ENCODE results near the gene CEBPZ.
"Not testable (repeated sequence)": the region's sequence is repeated elsewhere in the genome, so short reads cannot be mapped to it uniquely, and the experiment has no call there.

Gene CEBPZ, protein sequence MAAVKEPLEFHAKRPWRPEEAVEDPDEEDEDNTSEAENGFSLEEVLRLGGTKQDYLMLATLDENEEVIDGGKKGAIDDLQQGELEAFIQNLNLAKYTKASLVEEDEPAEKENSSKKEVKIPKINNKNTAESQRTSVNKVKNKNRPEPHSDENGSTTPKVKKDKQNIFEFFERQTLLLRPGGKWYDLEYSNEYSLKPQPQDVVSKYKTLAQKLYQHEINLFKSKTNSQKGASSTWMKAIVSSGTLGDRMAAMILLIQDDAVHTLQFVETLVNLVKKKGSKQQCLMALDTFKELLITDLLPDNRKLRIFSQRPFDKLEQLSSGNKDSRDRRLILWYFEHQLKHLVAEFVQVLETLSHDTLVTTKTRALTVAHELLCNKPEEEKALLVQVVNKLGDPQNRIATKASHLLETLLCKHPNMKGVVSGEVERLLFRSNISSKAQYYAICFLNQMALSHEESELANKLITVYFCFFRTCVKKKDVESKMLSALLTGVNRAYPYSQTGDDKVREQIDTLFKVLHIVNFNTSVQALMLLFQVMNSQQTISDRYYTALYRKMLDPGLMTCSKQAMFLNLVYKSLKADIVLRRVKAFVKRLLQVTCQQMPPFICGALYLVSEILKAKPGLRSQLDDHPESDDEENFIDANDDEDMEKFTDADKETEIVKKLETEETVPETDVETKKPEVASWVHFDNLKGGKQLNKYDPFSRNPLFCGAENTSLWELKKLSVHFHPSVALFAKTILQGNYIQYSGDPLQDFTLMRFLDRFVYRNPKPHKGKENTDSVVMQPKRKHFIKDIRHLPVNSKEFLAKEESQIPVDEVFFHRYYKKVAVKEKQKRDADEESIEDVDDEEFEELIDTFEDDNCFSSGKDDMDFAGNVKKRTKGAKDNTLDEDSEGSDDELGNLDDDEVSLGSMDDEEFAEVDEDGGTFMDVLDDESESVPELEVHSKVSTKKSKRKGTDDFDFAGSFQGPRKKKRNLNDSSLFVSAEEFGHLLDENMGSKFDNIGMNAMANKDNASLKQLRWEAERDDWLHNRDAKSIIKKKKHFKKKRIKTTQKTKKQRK

DNA sequence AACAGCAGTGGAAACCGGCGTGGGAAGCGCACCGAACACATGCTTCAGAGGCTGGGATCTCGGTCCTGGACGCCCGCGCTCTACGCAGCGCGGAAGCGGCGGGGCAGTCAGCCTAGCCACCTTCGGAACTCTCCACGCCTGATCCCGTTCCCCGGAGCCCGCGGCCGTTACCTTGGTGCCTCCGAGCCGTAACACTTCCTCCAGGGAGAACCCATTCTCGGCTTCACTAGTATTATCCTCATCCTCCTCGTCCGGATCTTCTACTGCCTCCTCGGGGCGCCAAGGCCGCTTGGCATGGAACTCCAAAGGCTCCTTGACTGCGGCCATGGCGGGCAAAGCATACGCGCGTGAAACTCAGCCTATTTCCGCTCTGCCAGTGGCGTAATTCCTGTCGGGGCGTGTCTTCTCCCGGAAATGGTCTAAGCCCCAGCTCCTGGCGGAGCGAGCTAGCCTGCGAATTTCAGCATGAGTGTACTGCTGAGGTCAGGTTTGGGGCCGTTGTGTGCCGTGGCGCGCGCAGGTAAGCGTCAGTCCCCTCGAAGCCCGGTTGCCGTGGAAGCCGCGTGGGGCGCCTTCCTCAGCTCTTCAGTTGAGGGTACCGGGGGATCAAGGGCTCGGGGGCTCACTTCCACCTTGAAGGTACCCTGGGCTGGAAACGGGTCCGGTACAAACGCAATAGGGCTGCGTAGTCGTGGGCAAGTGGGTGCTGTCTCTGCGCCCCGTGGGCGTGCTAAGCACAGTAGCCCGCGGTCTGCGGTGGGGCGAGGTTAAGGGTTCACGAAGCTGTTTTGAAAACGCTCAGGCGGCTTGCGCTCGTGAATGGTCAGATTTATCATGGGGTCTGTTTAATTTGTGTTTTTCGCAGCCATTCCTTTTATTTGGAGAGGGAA, at the start of gene CEBPZ, which contains the start of gene NDUFAF7:
Gene CEBPZ, minus strand, starts transcription at position 356 of the 890 bp plus-strand sequence. Its CDS starts 29 bp downstream, at position 327.
Gene NDUFAF7, plus strand, starts transcription at position 418 of the 890 bp plus-strand sequence. Its CDS starts 48 bp downstream, at position 466.
- peak; percentile 85 for DNase-seq

DNA sequence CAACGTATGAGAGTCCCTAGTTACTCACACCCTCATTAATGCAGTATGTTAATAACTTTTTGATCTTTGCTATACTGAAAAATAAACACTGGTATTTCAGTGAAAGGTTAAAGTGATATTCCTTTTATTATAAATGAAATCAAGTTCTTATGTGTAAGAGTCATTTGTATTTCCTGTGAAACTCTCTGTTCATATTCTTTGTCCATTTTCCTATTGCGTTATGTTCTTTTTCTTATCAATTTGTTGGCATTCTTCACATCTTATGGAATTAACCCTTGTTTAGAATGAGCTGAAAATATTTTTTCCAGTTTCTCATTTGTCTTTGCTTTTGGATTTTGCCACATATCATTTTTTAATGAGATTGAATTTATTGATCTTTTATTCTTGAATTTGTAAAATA, 44.9 kb upstream of the CEBPZ start:
- DNase-seq = no peak

DNA sequence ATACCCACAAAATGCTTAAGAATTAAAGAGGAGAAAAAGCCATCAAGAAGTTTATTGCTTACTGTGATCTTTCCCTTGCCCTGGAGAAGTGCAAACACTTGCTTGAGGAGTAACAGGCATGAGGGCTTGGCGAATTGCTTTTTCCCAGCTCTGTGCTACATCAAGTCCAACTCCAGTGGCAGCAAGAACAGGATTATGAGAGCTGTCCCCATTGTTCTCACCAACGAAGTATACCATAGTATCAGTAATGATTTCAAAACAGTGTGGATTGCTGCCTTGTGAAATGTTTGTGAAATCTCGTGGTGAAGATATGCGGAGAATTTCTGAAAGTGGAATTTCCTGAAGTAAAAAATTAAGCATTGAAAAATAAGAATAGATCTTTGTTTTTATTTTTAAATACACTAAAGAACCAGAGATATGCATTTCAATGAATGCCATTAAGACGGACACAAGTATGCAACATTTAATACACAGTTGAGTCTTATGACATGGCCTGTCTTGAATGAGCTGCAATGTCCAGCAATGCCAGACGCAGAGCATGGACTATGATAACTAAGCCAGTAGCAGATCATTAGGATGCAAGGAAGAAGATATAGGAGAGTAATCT, 43.1 kb upstream of the CEBPZ start:
- DNase-seq = no peak

DNA sequence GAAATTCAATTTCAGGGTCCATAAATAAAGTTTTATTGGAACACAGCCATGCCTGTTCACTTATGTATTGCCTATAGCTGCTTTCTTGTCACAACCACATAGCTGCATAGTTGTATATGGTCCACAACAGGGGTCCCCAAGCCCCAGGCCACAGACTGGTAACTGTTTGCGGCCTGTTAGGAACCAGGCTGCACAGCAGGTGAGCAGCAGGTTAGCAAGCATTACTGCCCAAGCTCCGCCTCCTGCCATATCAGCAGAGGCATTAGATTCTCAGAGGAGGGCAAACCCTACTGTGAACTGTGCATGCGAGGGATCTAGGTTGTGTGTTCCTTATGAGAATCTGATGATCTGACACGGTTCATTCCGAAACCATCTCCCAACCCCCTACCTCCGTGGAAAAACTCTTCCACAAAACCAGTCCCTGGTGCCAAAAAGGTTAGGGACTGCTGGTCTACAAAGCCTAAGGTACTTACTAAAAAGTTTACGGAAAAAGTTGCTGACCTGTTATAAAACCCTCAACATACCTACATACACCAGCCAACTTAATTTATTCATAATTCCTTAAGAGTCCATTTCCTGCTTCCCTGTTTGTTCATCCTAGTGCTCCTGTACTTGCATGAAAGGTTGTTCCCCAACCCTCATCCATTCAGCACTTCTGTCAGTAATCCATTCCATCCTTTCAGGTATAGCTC, 40.1 kb upstream of the CEBPZ start:
- no peak for DNase-seq

DNA sequence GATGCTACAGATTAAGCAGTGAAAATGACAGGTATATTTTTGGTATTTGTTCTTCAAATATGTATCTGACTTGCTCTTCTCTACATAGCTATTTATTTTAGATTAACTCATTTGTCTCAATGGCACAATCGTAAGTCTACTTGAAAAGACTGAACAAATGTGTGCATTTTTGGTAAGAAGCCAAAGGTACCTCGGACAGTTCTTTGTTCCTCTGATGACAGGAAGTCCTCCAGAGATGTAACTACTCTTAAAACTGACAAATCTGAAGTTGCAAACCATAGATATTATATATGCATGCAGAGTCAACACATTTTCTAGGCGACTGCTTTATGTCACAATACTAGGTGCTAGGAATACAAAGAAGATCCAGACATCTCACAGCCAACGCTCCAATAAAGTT, 36.7 kb upstream of the CEBPZ start:
- no peak for DNase-seq

DNA sequence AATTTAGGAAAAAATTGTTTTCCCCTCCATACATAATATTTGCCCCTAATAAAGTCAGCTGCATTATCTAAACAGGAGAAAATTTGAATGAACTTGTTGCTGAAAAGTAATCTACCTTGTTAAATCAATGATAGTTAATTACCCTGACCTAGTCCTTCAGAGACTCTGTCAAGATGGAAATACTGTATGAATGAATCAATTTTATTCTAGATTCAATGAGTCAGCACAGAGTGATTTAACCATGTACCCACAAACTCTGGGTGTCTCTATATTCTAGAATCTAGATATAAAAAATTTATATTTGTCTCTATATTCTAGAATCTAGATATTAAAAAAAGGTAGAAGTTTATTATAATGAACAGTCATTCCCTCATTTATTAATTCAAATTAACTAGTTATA, 36.3 kb upstream of the CEBPZ start:
- DNase-seq = no peak

DNA sequence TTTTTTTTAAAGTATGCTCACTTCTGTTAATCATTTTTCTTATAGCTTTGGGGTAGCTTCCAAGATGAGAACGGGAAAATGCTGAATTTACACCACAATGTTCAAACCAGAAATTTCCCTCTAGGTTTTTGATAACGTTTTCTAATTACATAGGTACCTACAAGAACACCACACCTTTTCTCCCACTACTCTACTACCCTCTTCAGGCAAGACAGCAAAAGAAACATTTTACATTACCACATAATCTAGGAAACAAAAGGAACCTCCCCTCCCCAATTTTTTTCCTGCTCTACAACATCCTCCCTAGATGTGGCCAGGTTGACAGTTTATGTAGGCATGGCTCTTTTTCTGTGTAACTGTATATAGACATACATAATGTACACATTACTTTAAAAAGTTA, 32.4 kb upstream of the CEBPZ start:
- no peak for DNase-seq

DNA sequence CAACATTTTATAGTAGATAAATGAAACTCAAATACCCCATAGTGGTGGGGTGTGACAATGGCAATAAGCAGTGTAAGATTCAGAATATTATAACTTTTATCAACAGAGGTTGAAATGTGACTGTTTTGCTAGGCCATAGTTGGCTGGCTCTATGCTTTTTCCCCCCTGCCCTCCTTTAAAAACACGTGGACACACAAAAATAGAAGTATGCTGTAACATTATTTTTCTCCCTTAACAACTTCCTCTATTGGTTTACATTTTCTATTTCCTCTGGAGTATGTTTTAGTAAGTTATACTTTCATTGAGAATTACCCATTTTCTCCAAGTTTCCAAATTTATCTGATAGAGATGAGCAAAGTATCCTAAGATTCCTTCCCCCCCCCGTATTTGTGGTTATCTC, 31.1 kb upstream of the CEBPZ start:
- DNase-seq = no peak

DNA sequence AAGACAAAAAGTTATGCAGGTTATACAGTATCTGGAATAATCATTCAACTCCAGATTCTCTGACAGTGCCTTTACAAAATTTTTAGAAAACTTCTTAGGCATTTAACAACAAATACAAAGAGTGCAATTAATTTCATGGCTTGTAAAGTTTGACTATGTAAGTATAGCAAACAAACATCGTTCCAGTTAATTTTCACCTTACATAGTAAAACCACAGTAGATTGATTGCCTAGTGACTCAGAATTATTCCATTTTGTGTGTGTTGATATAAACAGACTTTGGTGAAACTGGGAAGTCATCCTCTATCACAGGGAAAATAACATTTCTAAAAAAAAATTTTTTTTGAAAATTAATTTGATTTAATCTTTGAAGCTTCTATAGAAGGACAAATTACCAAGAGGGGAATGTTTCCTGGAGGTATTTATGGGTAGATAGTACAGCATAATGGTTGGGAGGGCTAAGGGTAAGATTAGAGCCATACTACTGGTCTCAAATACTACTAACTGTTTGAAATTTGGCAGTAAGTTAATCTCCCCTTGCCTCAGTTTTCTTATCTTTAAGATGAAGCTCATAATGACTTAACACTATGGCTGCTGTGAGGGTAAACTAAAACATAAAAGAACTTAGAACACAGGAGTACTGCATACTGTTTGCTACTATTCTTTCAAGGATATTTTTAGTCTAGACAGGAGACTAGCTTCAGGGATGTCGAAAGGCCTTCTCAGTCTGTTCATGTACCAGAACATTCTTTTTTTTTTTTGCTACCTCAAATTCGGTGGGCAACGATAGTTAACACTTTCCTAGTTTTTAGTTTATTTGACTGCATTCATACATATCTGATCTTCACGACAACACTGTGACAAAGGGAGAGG, 19.7 kb upstream of the CEBPZ start:
- no peak for DNase-seq

DNA sequence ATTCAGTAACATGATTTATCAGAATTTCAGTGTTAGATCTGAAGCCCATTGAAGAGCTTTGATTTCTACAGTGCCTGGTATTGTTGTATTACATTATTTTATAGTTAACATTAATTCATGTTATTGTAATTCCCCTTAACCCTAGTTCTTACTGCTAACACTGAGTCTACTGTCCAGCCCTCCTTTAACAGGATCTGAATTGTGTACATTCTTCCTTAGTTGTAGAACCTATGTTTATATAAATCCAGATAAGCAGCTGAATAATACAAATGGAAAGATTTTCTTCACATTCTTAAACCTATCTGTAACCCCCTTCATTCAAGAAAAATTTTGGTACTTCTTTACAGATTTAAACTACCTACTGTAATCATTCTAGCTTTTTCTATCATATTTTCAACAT, 14.8 kb upstream of the CEBPZ start:
- no peak for DNase-seq

DNA sequence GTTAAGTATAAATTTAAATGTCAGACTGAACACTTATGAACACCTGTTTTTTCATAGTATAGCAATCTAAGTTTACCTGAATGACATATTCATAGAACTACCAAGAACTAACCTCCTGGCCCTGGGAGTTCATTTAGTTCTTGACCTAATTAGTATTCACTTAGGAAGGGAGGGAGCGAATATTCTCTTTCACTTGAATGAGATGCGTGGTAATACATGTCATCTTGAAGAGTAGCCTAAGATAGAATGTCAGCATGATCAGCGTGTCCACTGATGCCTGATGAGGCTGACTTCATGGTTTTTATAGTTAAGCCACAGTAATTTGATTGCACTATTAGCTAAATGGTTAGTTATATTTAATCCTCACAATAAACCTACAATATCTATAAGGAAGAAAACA, 13.4 kb upstream of the CEBPZ start:
- DNase-seq = no peak

DNA sequence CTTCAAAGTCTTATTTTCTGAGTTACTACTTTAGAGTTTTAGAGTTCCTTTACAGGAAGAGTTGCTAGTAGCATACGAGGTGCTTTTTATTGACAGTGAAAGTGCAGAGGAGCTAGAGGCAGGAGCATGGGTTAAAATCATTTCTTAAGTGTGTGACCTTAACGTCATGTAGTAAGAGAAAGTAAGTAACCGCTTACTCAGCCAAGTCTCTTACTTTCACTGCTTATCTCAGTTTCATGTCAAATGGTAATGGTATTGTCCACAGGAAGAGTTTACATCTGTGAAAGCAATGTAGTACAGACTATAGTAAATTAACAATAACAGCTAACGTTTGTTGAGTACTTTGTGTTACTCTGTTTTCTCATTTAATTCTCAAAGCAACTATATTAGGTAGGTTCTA, 12.6 kb upstream of the CEBPZ start:
- DNase-seq = no peak

DNA sequence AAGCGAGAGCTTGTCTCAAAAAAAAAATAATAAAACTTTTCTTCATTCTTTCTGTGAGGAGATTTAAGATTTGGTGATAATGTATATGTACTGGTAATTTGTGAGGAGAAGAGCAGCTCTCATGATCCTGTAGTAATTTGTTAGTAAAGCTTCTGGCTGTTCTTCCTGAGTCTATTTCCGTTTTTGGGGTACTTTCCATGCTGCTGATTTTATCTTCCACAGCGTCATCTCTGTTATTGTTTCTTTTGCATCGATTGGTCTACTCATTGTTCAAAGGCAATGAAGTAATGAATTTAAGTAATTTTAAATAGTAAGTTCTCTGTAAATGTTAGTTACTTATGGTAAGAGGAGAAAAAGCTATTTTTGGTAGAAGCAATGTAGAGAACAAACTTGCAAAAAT, 12.0 kb upstream of the CEBPZ start:
- DNase-seq = no peak

DNA sequence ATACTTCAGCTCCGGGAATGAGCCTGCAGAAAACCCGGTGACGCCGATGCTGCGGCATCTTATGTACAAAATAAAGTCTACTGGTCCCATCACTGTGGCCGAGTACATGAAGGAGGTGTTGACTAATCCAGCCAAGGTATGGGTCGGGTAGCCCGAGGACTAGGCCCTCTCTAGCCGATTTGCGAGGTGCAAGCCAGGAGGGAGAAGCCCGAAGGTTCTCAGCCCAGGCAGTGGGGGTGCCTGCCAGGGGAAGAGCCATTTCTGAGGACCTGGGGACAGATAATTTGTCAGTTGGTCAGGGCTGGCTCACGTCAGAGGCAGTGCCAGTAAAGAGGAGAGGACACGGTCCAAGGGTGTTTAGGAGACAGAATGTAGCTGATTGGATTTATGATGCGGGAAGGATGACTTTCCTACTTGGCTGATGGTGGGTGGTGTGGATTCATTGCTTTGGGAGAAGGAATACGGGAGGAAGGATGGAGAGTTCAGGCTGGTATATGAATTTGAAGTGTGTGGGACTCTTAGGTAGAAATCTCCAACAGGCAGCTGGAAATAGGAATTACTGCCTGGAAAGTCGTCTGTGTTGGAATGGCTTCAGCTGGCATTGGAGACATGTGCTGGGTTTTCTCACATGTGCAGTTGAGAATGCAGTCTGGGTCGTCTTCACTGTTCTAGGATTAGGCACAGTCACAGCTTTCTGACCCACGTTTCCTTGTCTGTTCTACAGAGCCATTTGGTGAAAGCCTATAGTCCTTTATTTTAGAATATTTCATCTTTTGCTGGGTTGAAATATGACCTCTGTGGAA, 936 bp upstream of the CEBPZ start:
- no peak for DNase-seq

DNA sequence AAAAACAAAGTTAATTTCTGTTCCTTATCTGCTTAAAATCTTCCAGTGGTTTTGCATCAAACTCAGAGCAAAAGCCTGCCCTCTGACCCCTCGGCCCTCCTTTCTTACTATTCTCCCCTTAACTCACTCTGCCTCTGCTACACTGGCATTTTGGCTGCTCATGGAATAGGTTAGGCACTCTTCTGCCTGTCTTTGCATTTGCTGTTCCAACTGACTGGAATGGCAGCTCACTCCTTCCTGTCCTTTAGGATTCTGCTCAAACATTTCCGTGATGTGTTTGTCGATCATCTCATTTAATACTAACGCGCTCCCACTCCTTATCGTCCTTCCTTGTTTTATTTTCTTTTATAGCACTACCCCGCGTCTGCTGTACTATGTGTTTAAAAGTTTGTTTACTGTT, 815 bp downstream of the CEBPZ start:
- DNase-seq = no peak

DNA sequence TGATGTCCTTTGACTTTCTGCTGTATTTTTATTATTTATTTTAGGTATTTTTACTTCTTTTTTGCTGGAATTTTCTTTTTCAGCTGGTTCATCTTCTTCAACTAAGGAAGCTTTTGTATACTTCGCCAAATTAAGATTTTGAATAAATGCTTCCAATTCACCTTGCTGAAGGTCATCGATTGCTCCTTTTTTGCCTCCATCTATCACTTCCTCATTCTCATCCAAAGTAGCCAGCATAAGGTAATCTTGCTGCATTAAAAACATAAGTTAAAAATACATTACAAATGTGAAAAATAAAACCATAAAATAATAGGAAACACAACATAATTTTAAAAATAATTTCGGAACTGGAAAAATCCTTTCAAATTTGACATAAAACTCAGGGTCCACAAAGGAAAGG, 2.6 kb downstream of the CEBPZ start:
- no peak for DNase-seq

DNA sequence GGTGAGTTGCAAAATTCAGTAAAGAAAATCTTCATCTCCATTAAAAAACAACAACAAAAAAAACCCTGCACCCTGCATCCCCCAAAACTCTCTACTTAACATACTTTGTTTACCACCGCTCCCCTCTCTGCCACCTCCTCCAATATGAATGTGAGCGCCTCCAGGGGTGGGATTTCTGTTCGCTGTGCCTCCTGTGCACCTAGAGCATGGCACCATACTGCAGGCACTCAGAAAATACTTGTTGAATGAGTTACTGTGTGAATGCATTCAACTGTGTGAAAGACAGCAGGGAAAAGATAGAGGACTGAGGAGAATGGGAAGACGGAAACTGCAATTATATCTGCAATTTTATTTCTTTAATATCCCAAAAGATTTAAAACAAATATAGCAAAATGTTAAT, 4.5 kb downstream of the CEBPZ start:
- DNase-seq = no peak

DNA sequence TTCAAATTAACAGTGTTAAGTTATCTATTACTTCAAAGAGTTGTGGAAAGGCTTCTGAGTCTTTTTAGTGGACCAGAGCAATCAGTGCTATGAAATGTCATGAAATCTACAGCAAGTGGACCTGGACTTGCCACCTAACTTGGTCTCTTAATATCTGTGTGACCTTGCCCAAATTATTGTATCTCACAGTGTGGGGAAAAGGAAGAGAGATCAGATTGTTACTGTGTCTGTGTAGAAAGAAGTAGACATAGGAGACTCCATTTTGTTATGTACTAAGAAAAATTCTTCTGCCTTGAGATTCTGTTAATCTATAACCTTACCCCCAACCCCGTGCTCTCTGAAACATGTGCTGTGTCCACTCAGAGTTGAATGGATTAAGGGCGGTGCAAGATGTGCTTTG, 6.3 kb downstream of the CEBPZ start:
- DNase-seq = not testable (repeated sequence)

DNA sequence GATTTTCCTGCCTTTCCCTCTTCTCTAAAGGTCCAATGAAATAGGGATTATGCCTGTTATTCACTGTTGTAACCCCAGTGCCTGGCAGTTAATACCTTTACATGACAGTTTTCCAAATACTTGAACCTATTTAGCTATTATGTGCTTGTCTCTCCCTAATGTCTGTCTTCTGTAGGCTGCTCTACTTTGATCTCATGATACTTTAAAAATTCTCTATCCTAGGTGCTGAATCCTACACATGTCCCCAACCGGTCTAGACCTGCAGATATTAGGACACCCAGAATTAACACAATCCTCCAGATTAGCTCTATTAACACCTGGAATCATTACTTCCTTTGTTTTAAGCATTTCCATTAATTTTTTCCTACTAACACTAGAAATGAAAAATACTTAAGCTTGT, 7.3 kb downstream of the CEBPZ start:
- no peak for DNase-seq

DNA sequence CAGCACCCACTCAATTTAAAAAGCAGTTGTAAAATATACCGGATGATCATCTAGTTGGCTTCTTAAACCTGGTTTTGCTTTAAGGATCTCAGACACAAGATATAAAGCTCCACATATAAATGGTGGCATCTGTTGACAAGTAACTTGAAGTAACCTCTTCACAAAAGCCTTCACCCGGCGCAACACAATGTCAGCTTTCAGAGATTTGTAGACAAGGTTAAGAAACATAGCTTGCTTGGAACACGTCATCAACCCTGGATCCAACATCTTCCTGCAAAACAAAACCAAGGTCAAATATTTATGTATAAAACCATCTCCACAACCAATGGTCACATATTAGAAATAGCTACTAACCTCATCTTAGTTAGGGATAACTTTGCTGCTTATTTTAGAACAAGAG, 8.3 kb downstream of the CEBPZ start:
- DNase-seq = no peak

Data from NCI-H2107 (cell line).